Testis (tissue), 2 donors: ENCODE data around the gene CUTC.

Experiments used
- CTCF ChIP-seq, 3 experiments: fragments of 450-650 bp in 2 of 3; fragments of 200-600 bp in 1 of 3; sonication (generic) in 1 of 3; IDR thresholded peaks; one replicate each; pipeline ENCODE4 v1.5.1; 2016 to 2019; ENCODE audit warnings: antibody characterized with exemption in 3 of 3, mild to moderate bottlenecking in 2 of 3, moderate library complexity in 1 of 3
- POLR2A ChIP-seq: fragments of 450-650 bp; IDR thresholded peaks from one replicate; pipeline ENCODE4 v1.6.1; 2017; ENCODE audit warnings: antibody characterized with exemption, mild to moderate bottlenecking, moderate library complexity

GRCh38 chr10:99791831-99792230 is 59.8 kb downstream of the CUTC start:
- TF ChIP-seq POLR2A (no peak), CTCF (IDR thresholded peaks at IDR 0.05) (no peak)
